ENCODE data around the gene TMEM222. TPM values are rescaled to one million over a fixed set of nuclear protein-coding genes. Genes with fewer than 3 reads are reported as not detected.

The TMEM222 gene
- total RNA-seq, 1 donor from 2014 or later: 30.2 TPM

GRCh38 chr1:27331426-27331825 lies 9.5 kb downstream of the TMEM222 start:
- H3K4me3 ChIP-seq: no peak overlapping the region
- no peaks in the 10 kb centered on the region for H3K9me3 ChIP-seq
- no peaks in the 10 kb centered on the region for H3K27me3 ChIP-seq (ENCODE audit: low read depth)
- no peak overlapping the region for H3K27ac ChIP-seq
- peaks cover 91% of the 10 kb centered on the region for H3K36me3 ChIP-seq
- peaks cover 11% of the 10 kb centered on the region for H3K4me1 ChIP-seq
- ATAC-seq (no peak), DNase-seq (no peak)
- intact Hi-C loops (cut with DNase I): no loop called here
- TF ChIP-seq CTCF (IDR thresholded peaks at IDR 0.05): no peak

DNA sequence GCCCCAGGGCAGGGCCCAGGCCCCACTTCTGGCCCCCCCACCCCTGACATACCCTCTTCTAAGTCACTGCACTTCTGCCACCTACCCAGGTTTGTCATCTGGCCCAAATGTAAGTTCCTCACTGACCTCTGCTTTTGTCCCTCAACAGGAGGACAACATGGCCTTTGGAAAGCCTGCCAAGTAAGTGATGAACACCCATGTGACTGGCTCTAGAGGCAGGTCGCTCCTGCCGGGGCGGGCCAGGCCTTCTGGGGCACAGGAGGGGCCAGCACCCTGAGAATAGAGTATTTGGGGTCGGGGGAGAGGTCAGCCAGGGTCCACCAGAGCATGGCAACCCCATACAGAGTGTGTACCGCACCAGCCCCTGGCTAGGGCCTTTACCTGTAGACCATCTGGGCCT lies 10.0 kb downstream of the TMEM222 start:
- Histone ChIP-seq H3K9me3 (no peaks in the 10 kb centered on the region), H3K36me3 (peaks cover 90% of the 10 kb centered on the region), H3K27me3 (ENCODE audit: low read depth) (no peaks in the 10 kb centered on the region), H3K27ac (no peak overlapping the region), H3K4me1 (peaks cover 11% of the 10 kb centered on the region), H3K4me3 (no peak overlapping the region)
- no peak for TF ChIP-seq CTCF (IDR thresholded peaks at IDR 0.05)
- intact Hi-C loops (cut with DNase I): no loop called here
- ATAC-seq (no peak), DNase-seq (no peak)

- peaks cover 11% of the 10 kb centered on the region for H3K4me1 ChIP-seq
- intact Hi-C loops (cut with DNase I): no loop called here
- H3K9me3 ChIP-seq: no peaks in the 10 kb centered on the region
- no peak overlapping the region for H3K27ac ChIP-seq
- H3K27me3 ChIP-seq (ENCODE audit: low read depth): no peaks in the 10 kb centered on the region
- peaks cover 87% of the 10 kb centered on the region for H3K36me3 ChIP-seq
- peak; percentile 86 for TF ChIP-seq CTCF (IDR thresholded peaks at IDR 0.05)
- peak; percentile 69 for DNase-seq
- peak; percentile 77 to 79 for ATAC-seq
- no peak overlapping the region for H3K4me3 ChIP-seq
These were observed 10.7 kb downstream of the TMEM222 start for GRCh38 chr1:27332536-27333281.

DNA sequence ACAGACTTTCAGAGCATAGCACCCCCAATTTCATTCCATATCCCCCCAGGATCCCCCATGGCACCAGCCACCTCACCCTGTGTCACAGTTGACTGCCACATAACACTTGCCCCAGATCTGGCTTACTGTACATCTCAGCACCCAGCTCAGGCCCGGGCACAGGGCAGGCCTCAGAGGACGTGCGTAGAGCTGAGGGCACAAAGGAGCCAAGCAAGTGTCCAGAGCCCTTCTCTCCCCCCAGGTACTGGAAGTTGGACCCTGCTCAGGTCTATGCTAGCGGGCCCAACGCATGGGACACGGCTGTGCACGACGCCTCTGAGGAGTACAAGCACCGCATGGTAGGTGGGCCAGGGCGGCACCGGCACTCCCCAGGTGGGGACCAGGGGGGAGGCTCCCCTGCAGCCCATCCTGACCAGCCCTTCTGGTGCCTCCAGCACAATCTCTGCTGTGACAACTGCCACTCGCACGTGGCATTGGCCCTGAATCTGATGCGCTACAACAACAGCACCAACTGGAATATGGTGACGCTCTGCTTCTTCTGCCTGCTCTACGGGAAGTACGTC lies 11.8 kb downstream of the TMEM222 start:
- intact Hi-C loops (cut with DNase I): no loop called here
- TF ChIP-seq CTCF (IDR thresholded peaks at IDR 0.05): no peak
- H3K4me3 ChIP-seq: no peak overlapping the region
- H3K27ac ChIP-seq: no peak overlapping the region
- peaks cover 8% of the 10 kb centered on the region for H3K4me1 ChIP-seq
- H3K9me3 ChIP-seq: no peaks in the 10 kb centered on the region
- peaks cover 85% of the 10 kb centered on the region for H3K36me3 ChIP-seq
- no peaks in the 10 kb centered on the region for H3K27me3 ChIP-seq (ENCODE audit: low read depth)
- DNase-seq (no peak), ATAC-seq (peak in 1 of 2 donors; percentile 6)

DNA sequence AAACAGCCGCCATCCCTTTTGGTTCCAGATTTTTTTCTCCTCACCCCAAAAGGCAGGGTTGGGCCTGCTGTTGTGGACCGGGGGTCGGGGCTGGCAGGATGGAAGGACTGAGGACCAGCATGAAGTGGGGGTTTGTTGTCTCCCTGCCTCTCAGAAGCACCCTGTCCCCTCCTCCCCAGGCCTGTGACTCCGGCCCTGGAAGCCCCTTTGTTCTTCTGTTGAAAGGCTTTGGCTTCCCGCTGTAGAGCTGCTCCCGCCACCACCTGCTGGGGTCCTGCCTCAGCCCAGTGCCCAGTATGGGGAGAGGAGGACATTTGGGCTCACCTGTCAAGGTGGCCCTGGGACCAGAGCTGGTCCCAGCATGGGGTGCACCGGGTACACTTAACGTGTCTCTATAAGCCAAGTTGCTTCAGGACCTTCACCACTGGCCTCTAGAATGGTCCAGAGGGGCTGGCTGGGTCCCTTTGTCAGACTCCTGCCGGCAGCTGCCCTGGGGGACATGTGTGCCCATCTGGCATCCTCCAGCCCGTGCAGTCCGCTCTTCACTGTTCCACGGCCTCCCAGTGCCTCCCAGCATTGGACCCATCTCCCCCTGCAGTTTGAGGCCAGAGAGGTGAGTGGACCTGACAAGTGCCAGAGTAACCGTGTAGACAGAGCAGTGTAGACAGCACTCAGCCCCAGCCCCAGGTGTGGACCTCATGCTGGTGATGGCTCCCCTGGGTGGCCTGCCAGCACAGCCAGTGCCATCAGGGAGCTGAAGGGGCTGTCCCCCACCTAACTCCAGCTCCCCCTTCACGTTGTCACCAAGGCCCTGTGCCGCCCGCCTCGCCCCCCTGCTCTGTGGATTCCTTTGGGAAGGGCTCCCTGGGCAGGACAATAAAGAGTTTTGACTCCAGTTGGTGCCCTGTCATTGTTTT lies 13.8 kb downstream of the TMEM222 start:
- Histone ChIP-seq H3K4me3 (no peak overlapping the region), H3K27ac (no peak overlapping the region), H3K9me3 (no peaks in the 10 kb centered on the region), H3K4me1 (peaks cover 7% of the 10 kb centered on the region), H3K36me3 (peaks cover 75% of the 10 kb centered on the region), H3K27me3 (ENCODE audit: low read depth) (no peaks in the 10 kb centered on the region)
- DNase-seq (no peak), ATAC-seq (no peak)
- intact Hi-C loops (cut with DNase I): no loop called here
- TF ChIP-seq CTCF (IDR thresholded peaks at IDR 0.05): no peak

Data from lower lobe of right lung (tissue), 2 donors.